Ascending aorta (tissue), 2 donors: Measurements from ENCODE around the gene NPRL2. TPM values are rescaled to one million over a fixed set of nuclear protein-coding genes. Genes with fewer than 3 reads are reported as not detected.

Source experiments
- DNase-seq, 2 donors: peaks; one replicate each; pipeline ENCODE4 v3.0.0-alpha.2; 2019; ENCODE audit warnings: low spot score in 2 of 2
- H3K27ac ChIP-seq, 2 donors: fragments of 200-600 bp; sonication (generic); one replicate each; pipeline ENCODE4 v1.5.1; 2016 to 2017; ENCODE audit warnings: mild to moderate bottlenecking in 1 of 2
- H3K27me3 ChIP-seq: fragments of 200-600 bp; sonication (generic); one replicate; pipeline ENCODE4 v1.5.1; 2017
- H3K36me3 ChIP-seq, 2 donors: fragments of 200-600 bp; sonication (generic); one replicate each; pipeline ENCODE4 v1.5.1; 2016
- H3K4me1 ChIP-seq, 2 donors: fragments of 200-600 bp; sonication (generic); one replicate each; pipeline ENCODE4 v1.5.1; 2016 to 2017; ENCODE audit warnings: mild to moderate bottlenecking in 1 of 2
- H3K4me3 ChIP-seq, 2 donors: fragments of 200-600 bp; sonication (generic); one replicate each; pipeline ENCODE4 v1.5.1; 2016 to 2017; ENCODE audit warnings: mild to moderate bottlenecking in 1 of 2
- H3K9me3 ChIP-seq, 2 donors: fragments of 200-600 bp; sonication (generic); one replicate each; pipeline ENCODE4 v1.5.1; 2016
- intact Hi-C: fragments of 100-400 bp; cut with DNase I; formaldehyde crosslinking; loops from one replicate; pipeline ENCODE4 v1.15.1; 2023
- total RNA-seq: library from RNA; depleted of rRNA; stranded (reverse); fragments of >200 nt; gene quantifications from one replicate; pipeline ENCODE4 v1.1.0, GENCODE V29; 2016
- TF ChIP-seq, protein P1 (sequence below), 3 experiments: fragments of 200-600 bp in 2 of 3; fragments of 450-650 bp in 1 of 3; sonication (generic) in 2 of 3; IDR thresholded peaks; one replicate each; pipeline ENCODE4 v1.5.1; 2016 to 2019; ENCODE audit warnings: antibody characterized with exemption in 3 of 3, mild to moderate bottlenecking in 1 of 3, moderate library complexity in 1 of 3

The NPRL2 gene
- total RNA-seq, 1 donor from 2014 or later: 37.8 TPM

DNA sequence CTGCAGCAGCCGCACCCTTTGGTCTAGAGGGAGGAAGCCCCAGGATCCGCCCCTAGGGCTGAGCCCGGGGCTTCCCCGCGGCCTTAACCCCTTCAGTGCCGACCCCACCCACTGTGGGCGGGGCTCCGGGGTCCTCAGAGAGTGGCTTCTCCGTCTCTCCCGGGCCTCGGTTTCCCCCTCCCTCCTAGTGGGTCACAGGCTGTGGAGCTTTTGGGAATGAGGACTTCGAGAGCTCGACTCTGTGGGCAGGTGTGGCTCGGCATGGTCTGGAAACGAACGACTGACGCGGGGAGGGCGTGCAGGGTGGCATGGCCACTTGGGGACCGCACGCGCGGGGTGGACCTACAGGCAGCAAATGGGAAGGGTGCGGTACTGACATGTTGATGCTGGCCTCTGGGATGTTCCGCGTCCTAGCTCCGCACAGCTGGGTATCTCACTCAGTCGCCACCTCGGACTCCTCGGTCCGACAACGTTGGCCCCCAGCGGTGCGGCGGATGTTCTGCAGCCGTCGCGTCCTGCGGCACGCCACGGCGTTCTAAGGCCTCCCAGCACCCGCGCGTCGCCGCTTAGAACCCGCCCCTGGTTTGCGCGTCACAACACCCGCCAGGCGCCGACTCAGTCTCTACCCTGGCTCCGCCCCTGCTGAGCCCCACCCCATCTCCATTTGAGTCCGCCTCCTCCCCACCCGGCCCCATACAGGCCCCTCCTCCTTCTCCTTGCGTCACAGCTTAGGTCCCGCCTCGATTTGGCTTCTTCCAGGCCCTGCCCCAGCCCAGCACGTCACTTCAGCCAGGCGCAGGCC, 51.5 kb downstream of the NPRL2 start, which contains the start of the genes HYAL3 and NAA80:
Gene HYAL3, minus strand, starts transcription at position 570 of the 802 bp plus-strand sequence. CDS start 3,803 bp downstream, outside the sequence.
Gene NAA80, minus strand, starts transcription at position 570 of the 802 bp plus-strand sequence. CDS start 1,942 bp downstream, outside the sequence.
- peaks cover 0 to 10% of the 10 kb centered on the region in 2 donors for H3K36me3 ChIP-seq
- intact Hi-C loops: loop anchor here (1.0 to 2.0 kb wide), 2 partner anchors 22 to 34 kb away; no protein-coding TSS in a partner anchor
- peak within 1 kb of the TSS; percentile 90 to 91 for H3K27ac ChIP-seq
- H3K27me3 ChIP-seq: no peaks in the 10 kb centered on the region
- peak within 1 kb of the TSS; percentile 85 to 89 for H3K4me3 ChIP-seq
- peak; percentile 96 to 100 for DNase-seq
- H3K4me1 ChIP-seq: peaks cover 13 to 19% of the 10 kb centered on the region in 2 donors
- no peaks in the 10 kb centered on the region for H3K9me3 ChIP-seq
- TF ChIP-seq, protein P1, sequence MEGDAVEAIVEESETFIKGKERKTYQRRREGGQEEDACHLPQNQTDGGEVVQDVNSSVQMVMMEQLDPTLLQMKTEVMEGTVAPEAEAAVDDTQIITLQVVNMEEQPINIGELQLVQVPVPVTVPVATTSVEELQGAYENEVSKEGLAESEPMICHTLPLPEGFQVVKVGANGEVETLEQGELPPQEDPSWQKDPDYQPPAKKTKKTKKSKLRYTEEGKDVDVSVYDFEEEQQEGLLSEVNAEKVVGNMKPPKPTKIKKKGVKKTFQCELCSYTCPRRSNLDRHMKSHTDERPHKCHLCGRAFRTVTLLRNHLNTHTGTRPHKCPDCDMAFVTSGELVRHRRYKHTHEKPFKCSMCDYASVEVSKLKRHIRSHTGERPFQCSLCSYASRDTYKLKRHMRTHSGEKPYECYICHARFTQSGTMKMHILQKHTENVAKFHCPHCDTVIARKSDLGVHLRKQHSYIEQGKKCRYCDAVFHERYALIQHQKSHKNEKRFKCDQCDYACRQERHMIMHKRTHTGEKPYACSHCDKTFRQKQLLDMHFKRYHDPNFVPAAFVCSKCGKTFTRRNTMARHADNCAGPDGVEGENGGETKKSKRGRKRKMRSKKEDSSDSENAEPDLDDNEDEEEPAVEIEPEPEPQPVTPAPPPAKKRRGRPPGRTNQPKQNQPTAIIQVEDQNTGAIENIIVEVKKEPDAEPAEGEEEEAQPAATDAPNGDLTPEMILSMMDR (IDR thresholded peaks at IDR 0.05): peak; percentile 30 to 58 (median 39)

DNA sequence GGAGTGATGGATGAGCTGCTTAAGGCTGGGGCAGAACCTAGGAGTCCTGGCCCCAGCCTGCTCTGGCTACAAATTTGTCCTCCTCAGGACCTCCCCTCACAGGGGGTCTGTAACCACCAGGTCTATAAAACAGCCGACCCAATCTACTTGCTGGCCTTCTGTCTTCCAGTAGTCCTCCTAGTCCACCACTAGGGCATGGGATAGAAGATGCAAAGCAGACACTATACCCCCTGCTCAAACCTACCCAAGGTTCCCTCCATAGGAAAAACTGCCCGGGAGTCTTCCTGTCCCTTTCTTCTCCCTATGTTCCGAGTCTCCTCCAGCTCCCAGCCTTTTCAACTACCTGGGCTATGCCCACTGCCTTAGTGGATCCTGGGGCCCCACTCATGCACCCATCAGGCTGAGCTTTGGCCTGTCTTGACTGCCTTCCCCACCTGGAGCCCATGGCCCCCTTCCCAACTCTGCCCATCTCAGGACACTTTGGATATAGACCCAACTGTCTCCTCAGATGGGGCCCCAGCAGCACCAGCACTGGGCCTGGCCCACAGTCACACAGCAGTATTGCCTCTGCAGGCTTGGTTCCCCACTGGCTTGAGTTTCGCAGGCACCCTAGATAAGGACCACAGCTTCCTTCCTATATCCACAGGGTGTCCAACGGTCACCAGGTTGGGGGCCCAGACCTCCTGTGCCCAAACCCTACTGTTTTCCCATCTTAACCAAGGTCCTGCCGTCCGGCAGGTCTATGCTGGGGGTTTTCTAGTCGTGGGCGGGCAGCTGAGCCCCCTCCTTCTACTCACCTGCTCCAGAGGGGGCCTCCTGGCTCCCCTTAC, 52.5 kb downstream of the NPRL2 start:
- Histone ChIP-seq H3K4me1 (peaks cover 13 to 24% of the 10 kb centered on the region in 2 donors), H3K27me3 (no peaks in the 10 kb centered on the region), H3K4me3 (peak overlapping the region; percentile 85 to 89), H3K27ac (peak overlapping the region; percentile 90 to 91), H3K36me3 (peaks cover 0 to 10% of the 10 kb centered on the region in 2 donors), H3K9me3 (no peaks in the 10 kb centered on the region)
- no peak for DNase-seq
- TF ChIP-seq, protein P1 (IDR thresholded peaks at IDR 0.05): peak in 1 of 3 experiments; percentile 5
- intact Hi-C loops: loop anchor here (2.0 kb wide), 1 partner anchor 33 kb away; no protein-coding TSS in a partner anchor

DNA sequence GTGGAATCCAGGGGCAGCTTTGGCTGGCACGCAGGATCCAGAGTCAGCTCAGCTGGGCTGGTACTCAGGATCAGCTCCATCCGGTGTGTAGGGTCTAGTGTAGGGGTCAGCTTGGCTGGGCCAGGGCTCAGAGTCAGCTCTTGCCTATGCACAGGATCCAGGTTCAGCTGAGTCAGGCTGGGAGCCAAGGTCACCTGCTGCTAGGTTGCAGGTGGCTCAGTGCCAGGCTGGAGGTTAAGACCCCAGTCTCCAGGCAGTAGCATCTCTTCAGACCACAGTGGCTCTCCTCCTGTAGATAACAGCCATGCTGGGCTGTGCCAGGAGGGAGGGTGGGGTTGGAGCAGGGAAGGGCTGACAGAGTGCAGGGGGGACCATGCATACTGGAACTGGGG, 53.2 kb downstream of the NPRL2 start:
- Histone ChIP-seq H3K27ac (peak overlapping the region in 1 of 2 donors; percentile 91), H3K4me1 (peaks cover 13 to 29% of the 10 kb centered on the region in 2 donors), H3K27me3 (no peaks in the 10 kb centered on the region), H3K36me3 (peaks cover 0 to 10% of the 10 kb centered on the region in 2 donors), H3K9me3 (no peaks in the 10 kb centered on the region), H3K4me3 (no peak overlapping the region)
- TF ChIP-seq, protein P1 (IDR thresholded peaks at IDR 0.05): no peak
- intact Hi-C loops: no loop called here
- no peak for DNase-seq

Other genes starting within 250 kb of the NPRL2 start
- 75.0 TPM for gene SEMA3F, start 195.5 kb downstream of the NPRL2 start, total RNA-seq
- gene GNAT1, start 159.2 kb downstream of the NPRL2 start, total RNA-seq: 4.7 TPM
- not detected for gene SLC38A3, start 145.5 kb downstream of the NPRL2 start, total RNA-seq
- 283 TPM for gene GNAI2, start 114.6 kb downstream of the NPRL2 start, total RNA-seq
- gene SEMA3B, start 81.6 kb downstream of the NPRL2 start, total RNA-seq: 24.2 TPM
- gene LSMEM2, start 71.7 kb downstream of the NPRL2 start, total RNA-seq: not detected
- gene IFRD2, start 58.3 kb downstream of the NPRL2 start, total RNA-seq: 231 TPM
- not detected for gene HYAL3, start 51.4 kb downstream of the NPRL2 start, total RNA-seq
- 38.8 TPM for gene NAA80, start 51.4 kb downstream of the NPRL2 start, total RNA-seq
- gene HYAL1, start 47.2 kb downstream of the NPRL2 start, total RNA-seq: 49.5 TPM
- gene HYAL2, start 28.0 kb downstream of the NPRL2 start, total RNA-seq: 449 TPM
- 25.4 TPM for gene TUSC2, start 22.6 kb downstream of the NPRL2 start, total RNA-seq
- 34.9 TPM for gene RASSF1, start 9.9 kb downstream of the NPRL2 start, total RNA-seq
- gene ZMYND10, start 5.0 kb downstream of the NPRL2 start, total RNA-seq: not detected
- gene CYB561D2, start 87 bp upstream of the NPRL2 start, total RNA-seq: 20.2 TPM
- gene TMEM115, start 8.7 kb upstream of the NPRL2 start, total RNA-seq: 55.7 TPM
- 0.85 TPM for gene CACNA2D2, start 152.9 kb upstream of the NPRL2 start, total RNA-seq
- 29.5 TPM for gene C3orf18, start 217.0 kb upstream of the NPRL2 start, total RNA-seq
- gene HEMK1, start 218.7 kb upstream of the NPRL2 start, total RNA-seq: 13.1 TPM